CD4-positive, CD25-positive, alpha-beta regulatory T cell (primary cell): ENCODE measurements around the gene SYNGR1. TPM values are rescaled to one million over a fixed set of nuclear protein-coding genes. Genes with fewer than 3 reads are reported as not detected.
"Not testable (repeated sequence)": the region's sequence is repeated elsewhere in the genome, so short reads cannot be mapped to it uniquely, and the experiment has no call there.

Experiments used
- ATAC-seq, 2 donors: fragments of 150-1000 bp; cut with Tn5 transposase; one replicate each; pipeline ENCODE4 v1.10.0; 2021; ENCODE audit warnings: low read depth in 2 of 2, moderate number of reproducible peaks in 2 of 2, moderate library complexity in 1 of 2
- DNase-seq, 3 donors: peaks; one replicate each; pipeline versions ENCODE4 v3.0.0 to v3.0.0-alpha.2; 2012 to 2022; ENCODE audit warnings: mixed read lengths in 1 of 3
- H3K27ac ChIP-seq: one replicate; pipeline ENCODE4 v1.7.0; 2013; ENCODE audit warnings: mild to moderate bottlenecking, low read length; ENCODE audit not compliant: insufficient read depth, poor library complexity, severe bottlenecking
- H3K27me3 ChIP-seq: one replicate; pipeline ENCODE4 v1.7.0; 2013; ENCODE audit warnings: low read length; ENCODE audit not compliant: control insufficient read depth, insufficient read depth
- H3K36me3 ChIP-seq: one replicate; pipeline ENCODE4 v1.7.0; 2013; ENCODE audit warnings: mild to moderate bottlenecking, low read length, moderate library complexity; ENCODE audit not compliant: control insufficient read depth, insufficient read depth
- H3K4me1 ChIP-seq: 2 replicates; pipeline ENCODE4 v1.7.0; 2013; ENCODE audit warnings: mild to moderate bottlenecking, low read length; ENCODE audit not compliant: insufficient read depth, control insufficient read depth, poor library complexity, severe bottlenecking
- H3K4me3 ChIP-seq: one replicate; pipeline ENCODE4 v1.7.0; 2013; ENCODE audit warnings: low read depth, mild to moderate bottlenecking, low read length, moderate library complexity
- H3K9me3 ChIP-seq, 2 experiments: 1 replicate in 1 of 2; 2 replicates in 1 of 2; pipeline ENCODE4 v1.7.0; 2013; ENCODE audit warnings: low read length in 2 of 2, mild to moderate bottlenecking in 1 of 2, moderate library complexity in 1 of 2; ENCODE audit not compliant: control insufficient read depth in 2 of 2
- H3K27ac Mint-ChIP-seq, 3 donors: one replicate each; pipeline ENCODE4 v1.8.0; 2020 to 2022; ENCODE audit warnings: mild to moderate bottlenecking in 3 of 3, mixed read lengths in 3 of 3, moderate library complexity in 2 of 3
- H3K27me3 Mint-ChIP-seq: one replicate; pipeline ENCODE4 v1.8.0; 2022; ENCODE audit warnings: mild to moderate bottlenecking, mixed read lengths
- H3K36me3 Mint-ChIP-seq: one replicate; pipeline ENCODE4 v1.8.0; 2020; ENCODE audit warnings: mixed read lengths
- H3K4me1 Mint-ChIP-seq, 4 donors: one replicate each; pipeline ENCODE4 v1.8.0; 2020 to 2022; ENCODE audit warnings: mixed read lengths in 4 of 4, mild to moderate bottlenecking in 1 of 4
- H3K4me3 Mint-ChIP-seq, 4 donors: one replicate each; pipeline ENCODE4 v1.8.0; 2020 to 2022; ENCODE audit warnings: mild to moderate bottlenecking in 4 of 4, mixed read lengths in 4 of 4, moderate library complexity in 3 of 4
- H3K9me3 Mint-ChIP-seq, 7 donors: one replicate each; pipeline ENCODE4 v1.8.0; 2020 to 2022; ENCODE audit warnings: mixed read lengths in 7 of 7, mild to moderate bottlenecking in 3 of 7, moderate library complexity in 2 of 7
- polyA plus RNA-seq, 4 donors: library from polyadenylated mRNA; unstranded; fragments of 300-500 nt; fragmentation: Illumina TruSeq; gene quantifications; one replicate each; pipeline ENCODE4 v1.2.3, GENCODE V29; 2021
- total RNA-seq: library from RNA; stranded (reverse); gene quantifications from one replicate; pipeline ENCODE4 v1.2.3, GENCODE V29; 2022

The SYNGR1 gene
- total and polyA plus RNA-seq, 5 donors from 2014 or later: 0.22 to 1.1 (median 0.59) TPM

GRCh38 chr22:39356464-39356863, 6.7 kb downstream of the SYNGR1 start:
- ATAC-seq: no peak
- Mint-ChIP-seq H3K9me3 (no peaks in the 10 kb centered on the region), H3K36me3 (no peaks in the 10 kb centered on the region), H3K4me3 (no peak overlapping the region), H3K4me1 (no peaks in the 10 kb centered on the region), H3K27ac (no peak overlapping the region), H3K27me3 (peaks cover 13% of the 10 kb centered on the region)
- peaks cover 4% of the 10 kb centered on the region for H3K27me3 ChIP-seq
- no peak overlapping the region for H3K4me3 ChIP-seq
- no peak for DNase-seq
- no peak overlapping the region for H3K27ac ChIP-seq
- H3K36me3 ChIP-seq: no peaks in the 10 kb centered on the region
- H3K9me3 ChIP-seq: no peaks in the 10 kb centered on the region
- H3K4me1 ChIP-seq: no peaks in the 10 kb centered on the region

GRCh38 chr22:39357110-39358108, 7.6 kb downstream of the SYNGR1 start:
- H3K27me3 Mint-ChIP-seq, H3K4me1 ChIP-seq, ATAC-seq, H3K27ac Mint-ChIP-seq, H3K9me3 Mint-ChIP-seq, H3K4me3 ChIP-seq, H3K4me3 Mint-ChIP-seq, DNase-seq, H3K36me3 Mint-ChIP-seq, H3K36me3 ChIP-seq, H3K4me1 Mint-ChIP-seq, H3K9me3 ChIP-seq, H3K27me3 ChIP-seq, H3K27ac ChIP-seq: not testable (repeated sequence)

- not testable (repeated sequence) for DNase-seq, H3K4me1 ChIP-seq, H3K27me3 Mint-ChIP-seq, H3K4me3 ChIP-seq, H3K27ac ChIP-seq, H3K4me3 Mint-ChIP-seq, H3K9me3 ChIP-seq, H3K9me3 Mint-ChIP-seq, ATAC-seq, H3K27me3 ChIP-seq, H3K36me3 Mint-ChIP-seq, H3K27ac Mint-ChIP-seq, H3K4me1 Mint-ChIP-seq, H3K36me3 ChIP-seq
Observed at GRCh38 chr22:39358197-39358596, 8.4 kb downstream of the SYNGR1 start.

- no peak overlapping the region for H3K4me3 Mint-ChIP-seq
- no peaks in the 10 kb centered on the region for H3K4me1 ChIP-seq
- H3K4me1 Mint-ChIP-seq: no peaks in the 10 kb centered on the region
Observed at GRCh38 chr22:39359659-39360195, 9.9 kb downstream of the SYNGR1 start.

GRCh38 chr22:39360242-39360641, 10.5 kb downstream of the SYNGR1 start:
- Histone ChIP-seq H3K9me3 (no peaks in the 10 kb centered on the region), H3K4me3 (no peak overlapping the region), H3K36me3 (no peaks in the 10 kb centered on the region), H3K27me3 (no peaks in the 10 kb centered on the region), H3K4me1 (no peaks in the 10 kb centered on the region), H3K27ac (no peak overlapping the region)
- Mint-ChIP-seq H3K4me1 (no peaks in the 10 kb centered on the region), H3K27ac (peak overlapping the region in 1 of 3 donors; percentile 9), H3K9me3 (no peaks in the 10 kb centered on the region), H3K36me3 (no peaks in the 10 kb centered on the region), H3K4me3 (no peak overlapping the region), H3K27me3 (peaks cover 12% of the 10 kb centered on the region)
- DNase-seq (no peak), ATAC-seq (no peak)

More at GRCh38 chr22:39359659-39360195, 9.9 kb downstream of the SYNGR1 start:
- Mint-ChIP-seq H3K27ac (no peak overlapping the region), H3K36me3 (no peaks in the 10 kb centered on the region), H3K27me3 (peaks cover 12% of the 10 kb centered on the region), H3K9me3 (no peaks in the 10 kb centered on the region)
- H3K4me3 ChIP-seq: no peak overlapping the region
- H3K36me3 ChIP-seq: no peaks in the 10 kb centered on the region
- H3K27me3 ChIP-seq: no peaks in the 10 kb centered on the region
- DNase-seq (no peak), ATAC-seq (no peak)
- no peaks in the 10 kb centered on the region for H3K9me3 ChIP-seq
- no peak overlapping the region for H3K27ac ChIP-seq

GRCh38 chr22:39360674-39361413, 11.1 kb downstream of the SYNGR1 start:
- H3K9me3 Mint-ChIP-seq: no peaks in the 10 kb centered on the region
- Histone ChIP-seq H3K4me1 (no peaks in the 10 kb centered on the region), H3K4me3 (no peak overlapping the region), H3K27me3 (no peaks in the 10 kb centered on the region), H3K27ac (no peak overlapping the region), H3K9me3 (no peaks in the 10 kb centered on the region), H3K36me3 (no peaks in the 10 kb centered on the region)
- H3K4me1 Mint-ChIP-seq: no peaks in the 10 kb centered on the region
- peaks cover 12% of the 10 kb centered on the region for H3K27me3 Mint-ChIP-seq
- peak overlapping the region in 1 of 3 donors; percentile 73 for H3K27ac Mint-ChIP-seq
- no peaks in the 10 kb centered on the region for H3K36me3 Mint-ChIP-seq
- no peak for ATAC-seq
- no peak overlapping the region for H3K4me3 Mint-ChIP-seq
- DNase-seq: no peak

- H3K27me3 ChIP-seq: no peaks in the 10 kb centered on the region
- Mint-ChIP-seq H3K4me1 (no peaks in the 10 kb centered on the region), H3K4me3 (no peak overlapping the region), H3K9me3 (no peaks in the 10 kb centered on the region), H3K27ac (no peak overlapping the region), H3K36me3 (no peaks in the 10 kb centered on the region), H3K27me3 (peaks cover 12% of the 10 kb centered on the region)
- ATAC-seq (no peak), DNase-seq (no peak)
- H3K4me3 ChIP-seq: no peak overlapping the region
- no peaks in the 10 kb centered on the region for H3K9me3 ChIP-seq
- H3K4me1 ChIP-seq: no peaks in the 10 kb centered on the region
- H3K27ac ChIP-seq: no peak overlapping the region
- H3K36me3 ChIP-seq: no peaks in the 10 kb centered on the region
Observed at GRCh38 chr22:39361496-39361895, 11.7 kb downstream of the SYNGR1 start.
